Stimulated activated CD8-positive, alpha-beta memory T cell treated with anti-CD3 and anti-CD28 coated beads, Interleukin-4, amount 100 ng/mL, for 4 hours (primary cell): ENCODE measurements around the gene DOCK1.

ENCODE experiments used
- DNase-seq, 2 donors: peaks; one replicate each; pipeline ENCODE4 v3.0.0-alpha.2; 2020; ENCODE audit warnings: low read depth in 2 of 2, low spot score in 1 of 2

Gene DOCK1

GRCh38 chr10:127414024-127414423, 508.8 kb downstream of the DOCK1 start:
- no peak for DNase-seq

- DNase-seq = no peak
These were observed 509.9 kb downstream of the DOCK1 start for GRCh38 chr10:127415116-127415515.

- DNase-seq = no peak
These were observed 510.8 kb downstream of the DOCK1 start for GRCh38 chr10:127415901-127416581.

GRCh38 chr10:127417031-127417430, 511.8 kb downstream of the DOCK1 start:
- no peak for DNase-seq

- DNase-seq = no peak
These were observed 512.6 kb downstream of the DOCK1 start for GRCh38 chr10:127417686-127418401.

- DNase-seq = no peak
These were observed 513.4 kb downstream of the DOCK1 start for GRCh38 chr10:127418536-127419168.

- no peak for DNase-seq
These were observed 515.0 kb downstream of the DOCK1 start for GRCh38 chr10:127420138-127420684.

- no peak for DNase-seq
These were observed 518.1 kb downstream of the DOCK1 start for GRCh38 chr10:127423218-127423915.

- no peak for DNase-seq
These were observed 519.5 kb downstream of the DOCK1 start for GRCh38 chr10:127424594-127425264.

GRCh38 chr10:127426746-127427145, 521.5 kb downstream of the DOCK1 start:
- DNase-seq = no peak

GRCh38 chr10:127427926-127428325, 522.7 kb downstream of the DOCK1 start:
- no peak for DNase-seq

- DNase-seq = no peak
These were observed 523.3 kb downstream of the DOCK1 start for GRCh38 chr10:127428385-127428980.

GRCh38 chr10:127429601-127430312, 524.5 kb downstream of the DOCK1 start:
- DNase-seq = no peak

- no peak for DNase-seq
These were observed 526.3 kb downstream of the DOCK1 start for GRCh38 chr10:127431525-127431924.

GRCh38 chr10:127434006-127434405, 528.8 kb downstream of the DOCK1 start:
- no peak for DNase-seq

GRCh38 chr10:127435246-127435645, 530.0 kb downstream of the DOCK1 start:
- DNase-seq = no peak

GRCh38 chr10:127440371-127440770, 535.1 kb downstream of the DOCK1 start:
- no peak for DNase-seq

- no peak for DNase-seq
These were observed 536.4 kb downstream of the DOCK1 start for GRCh38 chr10:127441350-127442219.

GRCh38 chr10:127442220-127442525, 536.9 kb downstream of the DOCK1 start:
- DNase-seq = no peak
